GDM1 (cell line): ENCODE results near the gene APBA2.

Experiments used
- DNase-seq: peaks from one replicate; lab custom pipeline; 2025; lab: John Stamatoyannopoulos, UW

Gene APBA2

DNA sequence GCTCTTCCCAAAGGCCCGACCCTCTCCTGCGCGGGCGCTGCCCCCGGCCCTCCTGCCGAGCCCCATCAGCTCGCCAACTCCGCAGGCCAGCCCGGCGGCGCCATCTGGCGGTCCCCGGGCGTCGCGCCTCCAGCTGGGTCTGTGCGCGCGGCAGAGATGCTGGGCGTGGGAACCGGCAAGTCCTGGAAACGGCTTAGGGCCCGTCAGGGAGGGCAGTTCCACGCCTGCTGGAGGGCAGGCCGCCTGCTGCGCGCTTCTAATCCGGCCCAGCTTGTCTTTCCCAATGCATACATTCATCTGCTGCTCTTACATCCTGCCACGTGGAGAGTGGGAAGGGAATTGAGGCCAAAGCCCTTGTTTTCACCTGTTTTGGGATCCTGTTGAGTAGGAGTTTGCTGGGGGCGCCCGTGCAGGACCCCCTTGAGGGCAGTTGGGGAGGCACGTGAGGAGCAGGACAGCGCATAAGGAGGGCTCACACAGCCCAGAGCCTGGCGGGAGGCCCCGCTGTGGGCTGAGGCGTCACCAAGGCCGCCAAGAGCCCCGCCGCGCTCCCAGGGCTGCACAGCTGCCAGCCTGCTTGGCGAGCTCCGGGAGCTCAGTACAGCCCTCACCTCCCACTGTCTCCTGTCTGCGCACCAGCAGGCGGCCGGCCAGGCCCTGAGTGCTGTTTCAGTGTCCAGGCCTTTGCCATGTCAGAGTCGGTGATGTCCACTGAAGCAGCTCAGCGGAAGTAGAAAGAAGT lies 218.2 kb downstream of the APBA2 start:
- no peak for DNase-seq

DNA sequence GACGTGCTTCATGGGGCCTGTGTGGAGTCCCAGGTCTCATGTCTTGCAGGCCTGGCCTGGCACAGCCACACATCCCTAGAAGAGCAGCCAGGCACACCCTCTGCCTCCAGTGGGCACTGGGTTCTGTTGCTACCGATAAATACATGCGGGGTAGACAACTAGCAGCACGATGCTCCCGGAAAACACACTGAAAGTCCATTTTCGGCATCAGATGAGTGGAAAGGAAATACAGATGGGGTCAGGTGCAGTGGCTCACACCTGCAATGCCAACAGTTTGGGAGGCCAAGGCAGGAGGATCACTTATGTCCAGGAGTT lies 218.7 kb downstream of the APBA2 start:
- no peak for DNase-seq

DNA sequence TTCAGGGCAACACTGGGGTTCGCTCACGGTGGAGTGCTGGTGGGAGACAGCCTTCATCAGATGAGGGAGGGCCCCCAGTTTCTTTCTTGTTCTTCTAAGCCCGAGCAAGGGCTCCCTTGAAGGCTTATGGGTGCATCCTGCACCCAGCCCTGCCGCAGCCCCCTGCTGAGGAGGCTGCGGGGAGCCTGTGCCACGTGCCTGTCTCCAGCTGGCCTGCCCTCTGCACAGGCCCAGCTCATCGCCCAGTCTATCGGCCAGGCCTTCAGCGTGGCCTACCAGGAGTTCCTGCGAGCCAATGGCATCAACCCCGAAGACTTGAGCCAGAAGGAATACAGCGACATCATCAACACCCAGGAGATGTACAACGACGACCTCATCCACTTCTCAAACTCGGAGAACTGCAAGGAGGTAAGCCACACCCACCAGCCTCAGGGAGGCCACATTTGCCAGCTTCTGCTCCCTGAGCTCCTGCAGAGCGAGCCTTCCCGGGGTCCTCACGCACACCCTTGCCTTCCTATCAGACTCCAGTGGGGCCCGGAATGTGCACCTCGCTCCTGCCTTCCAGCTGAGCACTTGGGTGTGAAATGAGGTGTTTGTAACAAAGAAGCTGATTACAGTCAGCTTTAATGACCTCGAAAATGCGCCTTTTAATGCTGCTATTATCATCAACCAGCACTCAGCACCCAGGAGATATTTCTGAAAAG lies 219.5 kb downstream of the APBA2 start:
- DNase-seq: no peak

- no peak for DNase-seq
These were observed 220.3 kb downstream of the APBA2 start for GRCh38 chr15:29106116-29106515.

DNA sequence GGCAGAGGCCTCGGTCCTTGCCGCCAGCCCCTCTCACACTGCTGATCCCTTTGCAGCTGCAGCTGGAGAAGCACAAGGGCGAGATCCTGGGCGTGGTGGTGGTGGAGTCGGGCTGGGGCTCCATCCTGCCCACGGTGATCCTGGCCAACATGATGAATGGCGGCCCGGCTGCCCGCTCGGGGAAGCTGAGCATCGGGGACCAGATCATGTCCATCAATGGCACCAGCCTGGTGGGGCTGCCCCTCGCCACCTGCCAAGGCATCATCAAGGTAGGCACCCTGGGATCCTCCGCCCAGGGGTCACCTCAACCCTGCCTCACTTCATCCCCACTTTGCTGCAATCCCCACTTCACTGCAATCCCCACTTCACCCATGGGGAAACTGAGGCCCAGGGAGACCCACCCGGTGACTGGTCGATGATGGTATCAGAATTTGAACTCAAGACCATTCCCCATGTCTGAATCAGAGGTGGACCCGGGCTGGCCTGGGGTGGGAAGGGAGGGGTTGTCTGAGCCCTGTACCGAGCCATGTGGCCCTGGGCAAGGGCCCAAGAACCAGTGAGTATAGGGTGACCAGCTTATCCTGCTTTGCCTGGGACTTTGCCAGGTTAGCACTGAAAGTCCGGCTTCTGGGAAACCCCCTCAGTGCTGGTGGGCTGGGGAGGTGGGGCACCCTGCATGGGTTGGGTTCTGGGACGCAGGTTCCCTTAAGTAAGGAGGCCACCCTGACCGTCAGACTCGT lies 220.9 kb downstream of the APBA2 start:
- no peak for DNase-seq

DNA sequence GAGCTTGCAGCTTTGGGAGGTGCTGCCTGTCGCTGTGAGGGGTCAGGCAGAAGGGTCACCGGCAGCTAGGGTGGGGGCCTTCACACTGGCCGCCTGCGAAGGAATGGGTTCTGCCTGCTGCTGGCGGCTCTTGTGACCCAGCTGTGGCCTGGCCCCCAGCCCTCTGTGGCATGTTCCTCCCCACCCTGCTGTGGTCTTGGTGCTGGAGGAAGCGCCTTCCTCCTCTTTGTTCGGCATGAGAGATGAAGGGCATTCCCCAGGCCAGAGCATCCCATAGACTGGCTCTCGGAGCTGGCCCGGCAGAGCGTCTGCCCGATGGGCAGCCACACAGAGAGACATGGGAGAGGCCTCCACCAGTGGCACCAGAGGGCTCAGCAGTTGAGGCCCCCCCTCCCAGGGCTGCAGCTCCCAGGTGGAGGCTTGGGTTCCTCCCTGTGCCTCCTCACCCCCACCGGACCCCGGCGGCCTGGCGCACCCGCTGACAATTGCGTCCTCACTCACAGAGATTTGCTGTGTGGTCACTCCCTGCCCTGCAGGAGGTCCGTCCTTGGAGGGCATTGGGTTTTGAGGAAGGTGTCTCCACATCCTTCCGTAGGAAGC lies 221.6 kb downstream of the APBA2 start:
- DNase-seq: no peak

DNA sequence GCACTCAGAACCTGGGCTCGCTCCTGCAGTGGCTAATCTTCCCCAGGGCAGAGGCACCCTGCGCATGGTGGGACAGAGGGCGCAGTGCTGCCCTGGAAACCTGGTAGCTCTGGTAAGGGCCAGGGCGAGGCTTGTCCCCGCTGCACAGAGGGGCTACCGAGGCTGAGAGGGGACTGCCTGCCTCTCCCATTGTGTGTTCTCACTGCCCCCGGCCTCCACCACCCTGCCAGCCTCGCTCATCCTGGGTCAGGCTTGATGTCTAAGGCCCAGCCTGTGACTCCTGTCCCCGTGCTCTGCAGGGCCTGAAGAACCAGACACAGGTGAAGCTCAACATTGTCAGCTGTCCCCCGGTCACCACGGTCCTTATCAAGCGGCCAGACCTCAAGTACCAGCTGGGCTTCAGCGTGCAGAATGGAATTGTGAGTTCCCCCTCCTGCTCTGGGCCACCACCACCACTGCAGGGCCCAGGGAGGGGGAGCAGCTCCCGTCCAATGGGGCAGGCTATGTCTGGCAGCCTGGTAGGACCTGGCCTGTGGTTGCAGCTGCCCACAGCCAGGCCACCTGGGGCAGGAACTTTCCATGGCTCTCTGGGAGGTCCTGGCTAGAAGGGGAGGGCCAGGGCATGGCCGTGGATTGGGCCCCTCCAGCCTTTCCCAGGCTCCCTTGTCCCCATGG lies 222.3 kb downstream of the APBA2 start:
- no peak for DNase-seq

GRCh38 chr15:29109762-29110161 lies 224.0 kb downstream of the APBA2 start:
- DNase-seq: no peak

- no peak for DNase-seq
These were observed 224.4 kb downstream of the APBA2 start for GRCh38 chr15:29110176-29110575.

GRCh38 chr15:29110733-29111132 lies 225.0 kb downstream of the APBA2 start:
- no peak for DNase-seq

DNA sequence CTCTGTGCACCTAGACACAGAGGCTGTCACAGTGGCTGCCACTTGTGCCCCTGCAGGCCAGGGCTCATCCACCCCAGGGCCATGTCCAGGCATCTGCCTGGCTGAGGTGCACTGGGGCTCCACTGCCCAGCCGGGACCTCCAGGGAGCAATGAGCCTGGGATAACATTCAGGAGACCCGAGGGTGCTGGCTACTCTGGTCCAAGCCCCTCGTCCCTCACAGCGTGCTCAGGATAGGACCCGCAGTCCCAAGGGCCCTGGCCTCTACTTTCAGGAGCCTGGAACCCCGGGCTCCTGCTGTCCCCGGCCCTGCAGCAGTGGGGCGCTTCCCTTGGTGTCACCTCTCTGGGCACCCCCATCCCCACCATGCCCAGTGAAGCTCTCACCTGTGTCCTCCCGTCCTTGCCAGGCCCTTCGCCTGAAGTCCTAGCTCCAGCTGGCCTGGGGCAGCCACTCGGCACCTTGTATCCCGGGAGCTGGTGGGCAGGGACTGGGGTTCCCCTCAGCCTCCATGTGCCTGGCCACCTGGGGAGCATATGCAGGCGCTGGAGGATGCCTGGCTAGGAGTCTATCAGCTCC lies 226.0 kb downstream of the APBA2 start:
- no peak for DNase-seq

DNA sequence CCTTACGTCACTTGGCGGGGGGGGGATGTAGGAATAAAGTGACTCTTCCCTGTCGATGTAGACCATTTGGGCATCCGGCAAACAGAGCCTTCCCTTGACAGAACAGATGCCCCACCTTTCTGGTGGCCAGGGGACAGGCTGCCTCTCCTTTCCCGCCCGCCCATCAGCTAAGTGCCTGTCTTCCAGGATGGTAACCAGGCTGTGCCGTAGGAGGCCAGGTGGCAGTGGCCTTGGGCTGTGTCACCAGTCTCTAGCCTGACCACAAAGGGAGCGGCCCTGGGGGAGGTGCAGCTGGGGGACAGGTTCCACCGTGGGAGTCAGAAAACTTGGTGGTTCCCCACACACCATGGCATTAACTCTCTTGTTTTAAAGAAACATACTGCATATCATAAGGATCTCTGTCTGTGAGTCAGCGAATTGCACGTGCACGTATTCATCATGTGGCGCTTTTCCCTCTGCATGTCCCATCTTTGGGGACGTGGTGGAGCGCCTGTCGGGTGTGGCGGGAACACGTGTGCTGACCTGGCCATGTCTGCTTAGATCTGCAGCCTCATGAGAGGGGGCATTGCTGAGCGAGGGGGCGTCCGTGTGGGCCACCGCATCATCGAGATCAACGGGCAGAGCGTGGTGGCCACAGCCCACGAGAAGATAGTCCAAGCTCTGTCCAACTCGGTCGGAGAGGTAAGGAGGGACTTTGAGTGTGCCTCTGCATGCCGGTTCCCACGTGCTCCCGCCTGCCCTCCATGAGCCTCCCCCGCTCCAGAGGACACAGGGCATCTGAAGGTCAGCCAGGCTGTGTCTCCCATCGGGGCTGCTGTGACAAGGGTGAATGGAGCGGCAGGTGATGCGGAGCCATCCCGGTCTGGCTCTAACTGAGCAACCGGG lies 227.8 kb downstream of the APBA2 start:
- no peak for DNase-seq

- no peak for DNase-seq
These were observed 228.7 kb downstream of the APBA2 start for GRCh38 chr15:29114221-29115092.

GRCh38 chr15:29115093-29115991 lies 229.6 kb downstream of the APBA2 start:
- DNase-seq: no peak

DNA sequence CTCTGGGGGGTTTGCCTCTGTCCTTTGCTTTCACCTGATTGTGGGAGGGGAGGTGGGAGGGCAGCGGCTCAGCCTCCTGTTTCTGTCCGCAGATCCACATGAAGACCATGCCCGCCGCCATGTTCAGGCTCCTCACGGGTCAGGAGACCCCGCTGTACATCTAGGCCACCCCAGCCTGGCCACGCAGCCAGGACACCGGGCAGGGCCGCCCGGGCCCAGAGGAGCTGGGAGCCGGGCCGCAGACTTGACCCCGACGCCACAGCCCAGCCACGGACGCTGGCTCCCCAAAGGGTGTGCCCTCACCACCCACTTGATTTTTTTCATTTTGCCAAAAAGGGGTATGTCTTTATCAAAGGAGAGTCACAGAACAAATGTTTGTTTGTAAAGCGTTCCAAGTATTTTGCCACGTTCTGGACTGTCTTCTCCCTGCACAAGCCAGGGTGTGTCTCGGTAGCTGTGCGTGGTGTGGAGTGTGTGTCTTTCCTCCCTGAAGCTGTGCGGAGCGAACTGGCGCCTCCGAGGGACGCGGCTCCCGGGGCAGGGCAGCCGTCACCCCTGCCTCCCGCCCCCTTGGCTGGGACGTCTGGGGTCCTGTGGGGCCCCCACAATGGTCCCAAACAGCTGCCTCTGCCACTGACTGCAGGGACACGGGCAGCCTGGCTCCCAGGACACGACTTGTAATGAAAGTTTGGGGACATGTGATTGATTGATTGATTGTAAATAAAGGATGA lies 231.4 kb downstream of the APBA2 start:
- DNase-seq: no peak

GRCh38 chr15:29117778-29118177 lies 232.0 kb downstream of the APBA2 start:
- DNase-seq: no peak

GRCh38 chr15:29119847-29120246 lies 234.1 kb downstream of the APBA2 start:
- no peak for DNase-seq
